Stimulated activated CD4-positive, alpha-beta T cell treated with anti-CD3 and anti-CD28 coated beads, TNF-alpha, amount 100 ng/mL, for 1 hour (primary cell): ENCODE measurements around the gene SETD1A.
"Not testable (repeated sequence)": the region's sequence is repeated elsewhere in the genome, so short reads cannot be mapped to it uniquely, and the experiment has no call there.

ENCODE experiments used
- DNase-seq, 3 donors: peaks; one replicate each; pipeline ENCODE4 v3.0.0-alpha.2; 2020; ENCODE audit warnings: low read depth in 3 of 3, low spot score in 1 of 3

The SETD1A gene

DNA sequence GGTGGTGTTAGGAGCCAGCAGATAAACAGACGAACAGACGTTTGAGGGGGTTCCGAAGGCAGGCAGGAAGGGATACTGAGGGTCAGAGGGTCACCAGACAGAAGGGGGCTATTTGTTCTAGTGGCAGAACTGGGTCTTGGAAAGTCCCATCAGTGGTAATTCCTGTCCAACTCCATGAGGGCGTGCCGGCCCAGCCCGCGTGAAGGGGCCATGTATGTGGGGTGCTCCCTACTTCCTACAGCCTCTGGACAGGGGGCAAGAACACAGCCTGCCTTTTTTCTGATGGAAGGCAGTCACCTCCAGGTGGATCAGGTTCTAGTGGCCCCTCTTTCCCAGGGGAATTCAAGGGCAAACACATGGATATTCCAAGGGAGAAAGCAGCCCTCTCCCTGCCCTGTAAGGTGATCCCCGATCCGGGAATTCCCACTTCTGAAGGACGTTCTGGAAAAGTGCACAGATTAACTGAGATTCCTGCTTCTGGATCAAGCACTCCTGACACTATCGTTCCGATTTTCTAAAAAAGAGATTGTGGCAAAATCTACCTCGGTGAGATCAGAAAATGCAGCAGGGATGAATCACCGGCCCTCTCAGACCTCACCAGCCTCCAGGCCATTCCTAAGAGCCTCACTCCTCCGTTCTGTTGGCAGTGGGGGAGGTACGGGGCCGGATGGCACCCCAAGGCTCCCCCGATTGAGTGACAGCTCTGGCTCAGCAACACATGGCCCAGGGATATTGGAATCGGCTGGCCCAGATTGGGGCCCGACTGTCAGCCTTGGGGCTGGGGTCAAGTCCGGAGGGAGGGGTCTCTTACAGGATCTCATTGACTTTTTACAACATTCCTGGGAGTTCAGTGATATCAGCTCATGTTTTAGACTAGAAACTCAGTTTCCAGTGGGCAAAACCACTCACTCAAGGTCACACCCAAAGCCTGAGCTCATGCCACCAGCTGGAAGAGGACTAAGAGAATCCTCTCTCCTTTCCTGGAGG, 40.5 kb downstream of the SETD1A start:
- DNase-seq, result no peak

DNA sequence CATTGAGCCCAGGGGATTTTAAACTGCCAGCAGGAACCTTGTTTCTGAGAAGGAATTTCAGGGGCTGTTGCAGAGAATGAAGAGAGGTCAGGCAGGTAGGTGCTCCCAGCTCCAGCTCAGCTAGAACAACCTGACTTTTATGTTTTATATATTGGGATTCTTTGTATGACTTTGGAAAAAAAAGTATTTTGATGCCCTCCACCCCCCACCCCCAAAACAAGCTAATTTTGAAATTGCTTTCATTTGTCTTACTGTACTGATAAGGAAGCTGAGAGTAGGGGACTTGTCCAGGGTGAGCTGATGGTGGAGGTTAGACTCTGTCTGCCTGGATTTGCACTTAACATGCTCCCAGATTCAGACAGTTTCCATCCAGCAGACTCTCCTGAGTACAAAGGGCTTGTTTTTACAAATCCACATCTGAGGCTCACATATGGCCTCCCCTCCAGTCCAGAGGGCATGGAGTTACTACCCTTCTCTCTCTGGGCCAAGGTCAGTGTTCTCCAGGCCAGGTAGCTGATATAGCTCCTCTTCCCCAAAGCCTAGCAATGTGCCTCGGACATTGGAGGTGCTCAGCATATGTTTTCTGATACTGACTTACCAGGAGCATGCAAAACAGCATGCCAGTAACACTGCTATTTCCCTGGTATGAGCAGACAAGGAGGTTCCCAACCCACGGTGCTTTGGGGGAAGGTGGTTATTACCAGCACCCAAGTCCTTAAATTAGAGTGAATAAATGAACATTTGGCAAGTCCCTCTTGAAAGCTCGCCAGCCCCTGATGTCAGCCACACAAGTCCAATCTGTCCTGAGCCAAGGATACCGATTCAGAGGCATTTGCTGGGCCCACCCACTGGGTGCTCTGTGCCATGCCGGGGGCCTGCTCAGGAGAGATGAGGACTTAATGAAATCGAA, 41.6 kb downstream of the SETD1A start:
- no peak for DNase-seq

GRCh38 chr16:31000671-31001382, 43.3 kb downstream of the SETD1A start:
- DNase-seq, result no peak

DNA sequence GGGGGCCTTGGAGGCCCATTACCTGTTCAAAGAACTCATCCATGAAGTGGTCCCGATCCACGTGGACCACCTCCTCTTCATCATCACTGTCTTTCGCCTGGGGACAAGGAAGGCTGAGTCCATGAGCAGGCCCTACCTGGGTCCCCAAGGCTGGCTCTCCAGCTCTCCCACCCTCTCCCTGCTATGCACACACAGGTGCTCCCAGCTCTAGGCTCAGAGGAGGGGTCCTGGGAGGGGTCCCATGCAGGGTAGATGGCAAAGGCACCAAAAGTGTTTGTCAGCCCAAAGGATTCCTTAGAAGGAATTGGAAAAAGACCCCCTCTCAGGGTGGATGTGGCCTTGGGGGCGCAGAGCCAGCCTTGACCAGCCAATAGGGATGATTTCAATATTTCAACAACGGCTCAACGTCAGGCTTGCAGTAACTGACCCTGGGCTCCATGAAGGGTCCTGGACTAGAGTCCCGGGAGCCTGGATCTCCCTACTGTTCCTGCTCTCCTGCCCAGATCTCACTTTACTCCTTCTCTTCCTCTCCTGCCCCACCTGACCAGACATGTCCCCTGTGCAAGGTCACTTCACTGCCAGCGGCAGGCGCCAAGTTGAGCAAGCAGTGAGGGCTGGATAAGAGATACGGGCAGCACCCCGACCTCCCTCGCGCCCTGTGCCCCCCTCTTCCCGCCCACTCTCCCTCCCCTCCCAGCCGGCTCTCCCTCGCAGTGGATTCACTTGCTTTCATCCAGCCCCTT, 44.1 kb downstream of the SETD1A start:
- DNase-seq, result no peak

DNA sequence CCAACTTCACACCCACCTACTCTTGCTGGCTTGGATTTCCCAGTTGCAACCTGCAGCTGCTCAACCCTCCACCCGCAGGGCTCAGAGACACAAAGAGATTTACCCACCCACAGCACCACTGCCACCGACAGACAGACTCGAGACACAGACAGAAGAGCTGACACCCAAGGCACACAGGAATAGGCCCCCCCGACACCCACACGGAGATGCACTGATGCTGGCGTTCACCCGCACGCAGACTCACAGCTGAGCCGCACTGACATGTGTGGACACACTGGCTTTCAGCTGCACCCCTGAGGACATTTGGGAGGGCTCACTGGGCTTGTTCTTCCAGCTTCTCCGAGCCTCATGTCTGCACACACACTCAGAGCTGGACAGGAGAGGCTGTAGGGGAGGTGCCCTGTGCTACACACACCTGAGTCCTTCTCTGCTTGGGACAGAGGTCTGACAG, 44.7 kb downstream of the SETD1A start:
- no peak for DNase-seq

- no peak for DNase-seq
These were observed 45.3 kb downstream of the SETD1A start for GRCh38 chr16:31002862-31003341.

DNA sequence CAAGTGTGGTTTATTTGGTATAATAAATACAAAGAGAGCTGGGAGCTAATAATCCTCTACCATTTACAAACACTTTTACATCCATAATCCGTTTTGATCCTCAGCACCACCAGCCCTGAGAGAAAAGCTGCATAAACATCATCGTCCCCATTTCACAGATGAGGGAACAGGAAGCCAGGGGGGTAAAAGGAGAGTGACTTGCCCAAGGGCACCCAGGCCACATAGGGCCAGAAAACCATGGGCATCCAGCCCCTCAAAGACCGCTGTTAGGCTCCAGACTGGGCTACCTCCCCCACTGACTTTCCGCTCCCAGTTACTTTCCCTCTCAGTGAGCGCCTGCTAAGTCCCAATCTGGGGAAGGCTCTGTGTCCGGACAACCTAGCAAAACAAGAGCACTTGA, 46.2 kb downstream of the SETD1A start:
- DNase-seq, result no peak

GRCh38 chr16:31004658-31005057, 47.1 kb downstream of the SETD1A start:
- no peak for DNase-seq

DNA sequence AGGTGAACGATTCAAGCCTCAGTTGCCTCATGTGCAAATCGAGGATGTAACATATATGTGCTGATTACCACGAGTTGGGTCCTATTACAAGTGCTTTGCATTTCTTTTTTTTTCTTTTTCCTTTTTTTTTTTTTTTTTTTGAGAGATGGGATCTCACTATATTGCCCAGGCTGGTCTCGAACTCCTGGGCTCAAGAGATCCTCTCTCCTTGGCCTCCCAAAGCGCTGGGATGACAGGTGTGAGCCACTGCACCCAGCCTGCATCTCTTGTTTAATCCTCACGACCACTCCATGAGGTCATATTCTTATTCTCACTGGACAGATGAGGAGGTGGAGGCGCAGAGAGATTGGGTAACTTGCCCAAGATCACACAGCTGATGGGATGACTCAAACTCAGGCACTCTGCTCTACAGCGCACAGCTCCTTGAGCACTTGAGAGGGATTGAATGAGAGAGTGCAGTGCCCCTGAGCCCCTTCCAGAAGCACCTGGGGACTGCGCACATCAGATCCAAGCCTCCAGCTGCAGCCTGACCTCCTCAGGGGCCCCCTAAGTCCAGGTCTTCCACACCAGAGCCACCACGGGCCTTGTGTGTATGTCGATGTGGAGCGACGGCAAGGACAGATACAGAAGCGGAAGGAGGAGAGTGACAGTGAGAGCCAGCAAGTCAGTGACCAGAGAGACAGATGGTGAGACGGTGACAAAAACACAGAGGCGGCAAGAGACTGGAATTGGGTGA, 48.0 kb downstream of the SETD1A start:
- no peak for DNase-seq

GRCh38 chr16:31006086-31006385, 48.5 kb downstream of the SETD1A start:
- no peak for DNase-seq

DNA sequence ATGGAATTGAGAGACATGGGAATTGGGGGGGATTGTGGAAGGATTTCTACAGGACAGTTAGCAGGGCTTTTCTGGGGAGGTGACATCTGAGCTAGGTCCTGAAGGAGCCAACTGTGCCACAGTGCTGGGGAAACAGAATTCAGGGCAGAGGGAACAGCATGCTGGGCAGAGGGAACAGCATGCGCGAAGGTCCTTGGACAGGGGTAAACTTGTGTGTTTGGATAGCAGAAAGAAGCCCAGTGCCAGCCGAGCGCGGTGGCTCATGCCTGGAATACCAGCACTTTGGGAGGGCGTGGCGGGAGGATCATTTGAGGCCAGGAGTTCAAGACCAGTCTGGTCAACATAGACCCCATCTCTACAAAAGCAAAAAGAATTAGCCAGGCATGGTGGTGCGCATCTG, 49.0 kb downstream of the SETD1A start:
- no peak for DNase-seq

GRCh38 chr16:31007684-31008083, 50.1 kb downstream of the SETD1A start:
- DNase-seq, result no peak

- no peak for DNase-seq
These were observed 50.6 kb downstream of the SETD1A start for GRCh38 chr16:31008149-31008548.

- no peak for DNase-seq
These were observed 51.0 kb downstream of the SETD1A start for GRCh38 chr16:31008551-31008950.

GRCh38 chr16:31009120-31009519, 51.6 kb downstream of the SETD1A start:
- no peak for DNase-seq

GRCh38 chr16:31009894-31010584, 52.5 kb downstream of the SETD1A start:
- DNase-seq, result no peak

GRCh38 chr16:31010585-31011325, 53.2 kb downstream of the SETD1A start, which contains the start of gene STX1B:
STX1B (minus strand) TSS chr16:31010638; CDS start chr16:31010396, 242 bp downstream.
- peak in 2 of 3 donors; percentile 25 to 27 for DNase-seq

GRCh38 chr16:31011815-31012214, 54.3 kb downstream of the SETD1A start:
- DNase-seq, result not testable (repeated sequence)
